Suprapubic skin (tissue), 3 donors: ENCODE results near the gene SLC35E4.

ENCODE experiments used
- CTCF ChIP-seq, 2 donors: fragments of 200-600 bp in 1 of 2; fragments of 450-650 bp in 1 of 2; sonication (generic) in 1 of 2; IDR thresholded peaks; one replicate each; pipeline ENCODE4 v1.5.1; 2016 to 2019; ENCODE audit warnings: antibody characterized with exemption in 2 of 2, mild to moderate bottlenecking in 1 of 2, moderate library complexity in 1 of 2
- POLR2A ChIP-seq, 2 donors: fragments of 450-650 bp; IDR thresholded peaks; one replicate each; pipeline ENCODE4 v1.6.1; 2017; ENCODE audit warnings: antibody characterized with exemption in 2 of 2, mild to moderate bottlenecking in 2 of 2, moderate library complexity in 2 of 2

GRCh38 chr22:30598986-30599385 lies 36.6 kb upstream of the SLC35E4 start:
- TF ChIP-seq CTCF (IDR thresholded peaks at IDR 0.05) (no peak), POLR2A (IDR thresholded peaks at IDR 0.05) (no peak)
